ENCODE results near the gene OSBPL1A. TPM values are rescaled to one million over a fixed set of nuclear protein-coding genes. Genes with fewer than 3 reads are reported as not detected.

Gene OSBPL1A
- total and polyA plus RNA-seq, 2 of the 8 experiments (the other 6 are each of a cell fraction or from before 2014, with no cell fraction given) = 53.2 to 74.9 TPM

DNA sequence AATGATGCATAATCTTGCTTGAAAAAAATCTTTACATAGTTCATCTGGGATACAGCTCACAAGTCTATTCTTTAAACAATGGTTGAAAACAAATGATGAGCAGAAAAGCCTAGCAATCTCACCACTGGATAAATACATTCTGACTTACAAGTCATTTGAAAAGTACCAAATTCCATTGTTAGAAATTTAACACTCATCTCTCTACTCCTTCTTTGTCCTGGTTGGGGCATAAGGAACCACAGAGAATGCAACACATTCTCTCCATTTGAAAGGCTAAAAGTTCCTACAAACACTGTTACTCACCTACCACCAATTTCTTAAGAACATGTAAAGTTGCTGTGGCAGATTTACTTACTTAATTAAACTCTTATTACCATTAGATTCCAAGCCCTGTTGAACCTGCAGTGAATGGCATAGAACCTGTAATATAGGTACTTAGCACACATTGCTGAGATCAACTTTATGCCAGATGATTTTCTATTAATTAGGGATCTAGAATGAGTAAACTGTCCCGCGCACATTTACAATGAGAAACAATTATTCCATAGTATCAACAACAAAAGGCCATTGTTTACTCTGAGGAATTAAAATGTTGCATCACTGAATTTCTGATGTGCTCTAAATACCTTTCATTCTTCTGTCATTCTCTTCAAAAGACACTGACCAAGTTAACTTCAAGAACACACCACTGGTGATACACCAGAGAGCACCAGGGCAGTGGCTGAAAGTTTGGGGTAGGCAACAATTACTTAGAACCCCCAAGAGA lies 189.2 kb downstream of the OSBPL1A start:
- Histone ChIP-seq H4K91ac (replicated peaks; ENCODE audit: insufficient read length, low read length) (no peak overlapping the region), H2BK20ac (ENCODE audit: low read length) (no peak overlapping the region), H3K4me2 (ENCODE audit: insufficient read depth in 1 of 2, low read depth in 2 of 2, low read length in 2 of 2) (peak overlapping the region in 1 of 2 experiments; percentile 15; a peak in 1 of 4 replicates), H2AK5ac (ENCODE audit: low read depth, low read length) (no peak overlapping the region), H2AFZ (ENCODE audit: low read length) (no peak overlapping the region), H4K5ac (ENCODE audit: insufficient read length, low read depth, low read length) (no peak overlapping the region), H3K4me3 (ENCODE audit: extremely low read depth in 1 of 4, insufficient read depth in 2 of 4, low read depth in 3 of 4, low read length in 4 of 4) (no peak overlapping the region), H3K56ac (replicated peaks; ENCODE audit: insufficient read length, low read depth, low read length) (no peak overlapping the region), H3K18ac (ENCODE audit: extremely low read depth, low read length) (no peak overlapping the region), H2BK120ac (replicated peaks; ENCODE audit: low read depth, low read length) (no peak overlapping the region), H3K79me1 (ENCODE audit: low read depth, low read length) (no peaks in the 10 kb centered on the region; the same call in 1 of the 2 replicates), H3K9me3 (ENCODE audit: insufficient read depth in 2 of 2, low read depth in 1 of 2, low read length in 1 of 2) (no peaks in the 10 kb centered on the region), H3K4me1 (replicated peaks in 1 of 4; ENCODE audit: control insufficient read depth in 3 of 4, insufficient read depth in 4 of 4, low read length in 3 of 4) (peaks cover 0 to 3% (median 0%) of the 10 kb centered on the region in 4 experiments; a peak in 4 of 7 replicates), H3K27ac (ENCODE audit: low read depth, low read length) (no peak overlapping the region), H3K9ac (replicated peaks in 1 of 4; ENCODE audit: extremely low read depth in 1 of 4, low read depth in 3 of 4, low read length in 3 of 4) (no peak overlapping the region), H4K8ac (ENCODE audit: extremely low read depth, insufficient read depth, low read length) (no peak overlapping the region), H3K23me2 (ENCODE audit: low read depth, low read length) (no peaks in the 10 kb centered on the region), H3K79me2 (ENCODE audit: control insufficient read depth in 1 of 2, insufficient read depth in 2 of 2, low read length in 2 of 2) (peaks cover 0 to 2% of the 10 kb centered on the region in 2 experiments; a peak in 1 of 4 replicates), H3K27me3 (replicated peaks in 1 of 4; ENCODE audit: control insufficient read depth in 3 of 4, extremely low read depth in 1 of 4, insufficient read depth in 3 of 4, low read length in 3 of 4) (no peaks in the 10 kb centered on the region), H2BK5ac (ENCODE audit: low read depth, low read length) (no peak overlapping the region), H3K23ac (ENCODE audit: insufficient read length) (no peak overlapping the region), H2BK12ac (ENCODE audit: low read depth, low read length) (no peak overlapping the region), H3K4ac (replicated peaks; ENCODE audit: insufficient read length, low read depth, low read length) (no peak overlapping the region), H3K14ac (ENCODE audit: insufficient read length) (no peak overlapping the region), H2BK15ac (ENCODE audit: low read length) (no peak overlapping the region), H4K20me1 (replicated peaks in 1 of 2; ENCODE audit: control insufficient read depth in 1 of 2, insufficient read depth in 2 of 2, low read length in 2 of 2) (no peaks in the 10 kb centered on the region), H3K36me3 (ENCODE audit: control insufficient read depth in 2 of 4, insufficient read depth in 4 of 4, low read length in 3 of 4) (no peaks in the 10 kb centered on the region)
- ChIA-PET CTCF (ENCODE audit: partially characterized antibody) (no interaction called here), POLR2A (ENCODE audit: partially characterized antibody) (interaction anchor here (0.6 kb wide), 1 partner anchor 489 kb away, joined by 3 read pairs; no protein-coding TSS in a partner anchor)
- DNase-seq (ENCODE audit: low read depth in 1 of 2, low spot score in 2 of 2) = no peak
- peak; percentile 32 for FAIRE-seq
- WGBS, 2 experiments (ENCODE audit: extremely low coverage in 1 of 2, insufficient coverage in 1 of 2, insufficient read length in 1 of 2, insufficient replicate concordance in 2 of 2, low coverage in 1 of 2, low lambda C conversion rate in 2 of 2, missing lambda C conversion rate in 1 of 2) = 37% methylated on average over 2 of the region's 2 CpGs; no CpG with 5 or more reads in 1 of the 2 experiments
- no peak for TF ChIP-seq SIN3A (conservative IDR thresholded peaks at IDR 0.05 in 1 of 2, IDR thresholded peaks at IDR 0.05 in 1 of 2; ENCODE audit: low read depth in 1 of 2, low read length in 2 of 2)
- TF ChIP-seq SIX5 (IDR thresholded peaks at IDR 0.05; ENCODE audit: low read depth, low read length) = no peak
- no peak for TF ChIP-seq RXRA (IDR thresholded peaks at IDR 0.05; ENCODE audit: insufficient read depth, low read depth, low read length)
- TF ChIP-seq SUZ12 (IDR thresholded peaks at IDR 0.05; ENCODE audit: low read length) = no peak
- TF ChIP-seq KDM4A (IDR thresholded peaks at IDR 0.05; ENCODE audit: low read depth, low read length, severe bottlenecking) = no peak
- TF ChIP-seq FOSL1 (IDR thresholded peaks at IDR 0.05; ENCODE audit: insufficient read depth, low read depth, low read length) = no peak
